GM12864 (cell line): ENCODE measurements around the gene WDR87.

ENCODE experiments used
- DNase-seq: peaks from one replicate; pipeline ENCODE4 v3.0.0-alpha.2; 2011; ENCODE audit warnings: low read depth
- H3K4me3 ChIP-seq: 2 replicates; pipeline ENCODE4 v1.5.1; 2011; ENCODE audit warnings: mild to moderate bottlenecking, low read depth, low read length, control low read depth
- CTCF ChIP-seq: IDR thresholded peaks from 2 replicates; pipeline ENCODE4 v1.5.1; 2011; ENCODE audit warnings: low read depth, mild to moderate bottlenecking, moderate library complexity, low read length, control low read depth, inconsistent platforms; ENCODE audit errors: missing control alignments

Gene WDR87

GRCh38 chr19:37905946-37906868, at the start of gene WDR87:
WDR87 (minus strand) TSS chr19:37906594; CDS start chr19:37898239, 8,355 bp downstream.
- no peak for DNase-seq
- TF ChIP-seq CTCF = no peak
- H3K4me3 ChIP-seq = peak within 1 kb of the TSS; percentile 58

DNA sequence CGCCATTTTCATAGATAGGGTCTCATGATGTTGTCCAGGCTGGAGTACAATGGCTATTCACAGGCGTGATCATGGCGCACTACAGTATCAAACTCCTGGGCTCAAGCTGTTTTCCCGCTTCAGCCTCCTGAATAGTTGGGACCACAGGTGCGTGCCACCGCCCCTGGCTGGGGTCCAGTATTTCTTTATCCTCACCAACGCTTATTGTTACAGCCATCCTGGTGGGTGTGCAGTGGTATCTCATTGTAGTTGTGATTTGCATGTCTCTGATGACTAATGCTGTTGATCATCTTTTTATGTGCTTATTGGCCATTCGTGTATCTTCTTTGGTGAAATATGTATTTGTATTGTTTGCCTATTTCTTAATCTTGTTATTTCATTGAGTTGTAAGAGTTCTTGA, 49.6 kb upstream of the WDR87 start:
- H3K4me3 ChIP-seq = no peak overlapping the region
- no peak for DNase-seq
- TF ChIP-seq CTCF = no peak

GRCh38 chr19:37954421-37954874, 48.1 kb upstream of the WDR87 start:
- no peak for TF ChIP-seq CTCF
- H3K4me3 ChIP-seq = no peak overlapping the region; the same call in 1 of the 2 replicates
- no peak for DNase-seq

- no peak for DNase-seq
- no peak overlapping the region for H3K4me3 ChIP-seq
- no peak for TF ChIP-seq CTCF
Observed at GRCh38 chr19:37953918-37954303, 47.5 kb upstream of the WDR87 start.

GRCh38 chr19:37953171-37953917, 47.0 kb upstream of the WDR87 start:
- no peak for TF ChIP-seq CTCF
- H3K4me3 ChIP-seq = no peak overlapping the region
- no peak for DNase-seq

DNA sequence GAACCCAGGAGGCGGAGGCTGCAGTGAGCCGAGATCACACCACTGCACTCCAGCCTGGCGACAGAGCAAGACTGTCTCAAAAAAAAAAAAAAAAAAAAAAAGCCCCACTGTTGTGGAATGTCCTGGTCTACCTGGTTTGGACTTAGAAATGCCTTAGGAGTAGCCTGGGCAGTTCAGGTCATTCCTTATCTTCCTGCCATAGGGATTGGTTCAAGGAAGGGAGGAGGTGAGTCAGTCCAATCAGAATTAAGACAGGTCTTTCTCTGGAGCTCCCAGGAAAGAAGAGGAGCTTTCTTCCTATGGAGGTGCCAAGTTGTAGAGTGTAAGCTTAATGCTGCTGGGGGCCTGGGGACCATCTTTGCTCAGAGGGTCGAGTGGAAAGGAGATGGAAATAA, 45.4 kb upstream of the WDR87 start:
- DNase-seq = no peak
- TF ChIP-seq CTCF = no peak
- no peak overlapping the region for H3K4me3 ChIP-seq
